K562 (cell line): ENCODE results near the gene SEMA5A. TPM values are rescaled to one million over a fixed set of nuclear protein-coding genes. Genes with fewer than 3 reads are reported as not detected.

Experiments used
- ATAC-seq: fragments of 200-7000 bp; cut with Tn5 transposase; 3 replicates; pipeline ENCODE4 v1.9.1; 2020; ENCODE audit warnings: moderate library complexity
- BruUV-seq: library from RNA; stranded (reverse); fragments of 400-500 nt; replicated peaks from 2 replicates; lab custom pipeline; 2021; lab: Mats Ljungman, UMichigan
- CTCF ChIA-PET: fragments of 300-600 bp; formaldehyde crosslinking; extraction: SDS; loops from one replicate; lab custom pipeline; 2021; ENCODE audit warnings: low intra/inter-chr PET ratio; lab: Yijun Ruan, JAX
- POLR2A ChIA-PET: fragments of 300-600, 350-650 bp; sonication (Branson Sonifier 250); formaldehyde crosslinking; extraction: SDS; loops from one replicate; lab custom pipeline; 2021; ENCODE audit warnings: antibody characterized with exemption, inconsistent platforms; lab: Yijun Ruan, JAX
- DNase-seq, 4 experiments: peaks; one replicate each; pipeline versions ENCODE4 v3.0.0 to v3.0.0-alpha.2; 2011 to 2018; ENCODE audit warnings: low spot score in 3 of 4, mixed read lengths in 3 of 4; ENCODE audit errors: extremely low read depth in 1 of 4
- FAIRE-seq: peaks from 2 replicates; lab custom pipeline; 2011; peaks lifted over from hg19 to GRCh38; lab: Jason Lieb, UNC
- H2AFZ ChIP-seq: 2 replicates; pipeline ENCODE4 v1.6.0; 2011; ENCODE audit warnings: low read depth, low read length, control low read depth, inconsistent platforms
- H3K27ac ChIP-seq: fragments of 200-600 bp; 3 replicates; pipeline ENCODE4 v1.8.0; 2011; ENCODE audit warnings: low read depth, mild to moderate bottlenecking, control low read depth, inconsistent platforms, low read length, moderate library complexity, mixed read lengths; ENCODE audit errors: extremely low read depth
- H3K27me3 ChIP-seq, 2 experiments: fragments of 300-600 bp in 1 of 2; 2 replicates in 1 of 2; 3 replicates in 1 of 2; pipeline versions ENCODE4 v1.6.0 to v1.8.0; 2011; ENCODE audit warnings: inconsistent platforms in 2 of 2, low read length in 2 of 2, mild to moderate bottlenecking in 1 of 2, mixed read lengths in 1 of 2, moderate library complexity in 1 of 2; ENCODE audit not compliant: control insufficient read depth in 2 of 2, insufficient read depth in 2 of 2
- H3K36me3 ChIP-seq: fragments of 300-600 bp; 3 replicates; pipeline ENCODE4 v1.8.0; 2011; ENCODE audit warnings: mild to moderate bottlenecking, low read length, inconsistent platforms; ENCODE audit not compliant: control insufficient read depth, insufficient read depth
- H3K4me1 ChIP-seq, 2 experiments: fragments of 200-600 bp in 1 of 2; replicated peaks in 1 of 2; 2 replicates in 1 of 2; 3 replicates in 1 of 2; pipeline versions ENCODE4 v1.5.1 to v1.8.0; 2011; ENCODE audit warnings: inconsistent platforms in 2 of 2, low read length in 2 of 2, mild to moderate bottlenecking in 1 of 2, mixed read lengths in 1 of 2, moderate library complexity in 1 of 2; ENCODE audit not compliant: control insufficient read depth in 2 of 2, insufficient read depth in 2 of 2
- H3K4me2 ChIP-seq: 2 replicates; pipeline ENCODE4 v1.6.1; 2011; ENCODE audit warnings: low read length, control low read depth, inconsistent platforms, mixed read lengths; ENCODE audit not compliant: insufficient read depth
- H3K4me3 ChIP-seq: fragments of 200-600 bp; sonication (generic), shearing (Covaris generic); 2 replicates; pipeline ENCODE4 v1.5.1; 2016; ENCODE audit warnings: control low read depth, inconsistent platforms
- H3K79me2 ChIP-seq: fragments of 200-600 bp; 3 replicates; pipeline ENCODE4 v1.8.0; 2011; ENCODE audit warnings: low read length, inconsistent platforms; ENCODE audit not compliant: control insufficient read depth, insufficient read depth
- H3K9ac ChIP-seq, 2 experiments: 2 replicates each; pipeline versions ENCODE4 v1.6.0 to v1.6.1; 2011; ENCODE audit warnings: low read depth in 2 of 2, low read length in 2 of 2, control low read depth in 1 of 2, inconsistent platforms in 1 of 2, mild to moderate bottlenecking in 1 of 2, mixed read lengths in 1 of 2; ENCODE audit not compliant: insufficient read depth in 1 of 2
- H3K9me1 ChIP-seq: one replicate; pipeline ENCODE4 v1.6.0; 2011; ENCODE audit warnings: inconsistent platforms, mild to moderate bottlenecking, low read length, moderate library complexity; ENCODE audit not compliant: control insufficient read depth, insufficient read depth
- H3K9me3 ChIP-seq: replicated peaks from 2 replicates; pipeline ENCODE4 v1.5.1; 2011; ENCODE audit warnings: low read depth, low read length, inconsistent platforms; ENCODE audit not compliant: control insufficient read depth, insufficient read depth
- H4K20me1 ChIP-seq: replicated peaks from 2 replicates; pipeline ENCODE4 v1.6.1; 2011; ENCODE audit warnings: low read length, inconsistent platforms, mixed read lengths; ENCODE audit not compliant: control insufficient read depth, insufficient read depth
- CHD7 ChIP-seq: fragments of 200-600 bp; sonication (generic); IDR thresholded peaks from one replicate; pipeline ENCODE4 v1.6.1; 2012; ENCODE audit warnings: mild to moderate bottlenecking, low read depth, low read length, inconsistent platforms
- MNT ChIP-seq, 2 experiments: fragments of 450-650 bp; conservative IDR thresholded peaks; 2 replicates each; pipeline ENCODE4 v1.6.1; 2017; ENCODE audit warnings: mild to moderate bottlenecking in 2 of 2, moderate library complexity in 2 of 2
- NR2C2 ChIP-seq, 2 experiments: fragments of 200-800 bp in 1 of 2; sonication (Bioruptor generic) in 1 of 2; sonication (generic) in 1 of 2; formaldehyde crosslinking in 1 of 2; IDR thresholded peaks; 2 replicates each; pipeline versions ENCODE4 v1.6.1 to v1.8.0; 2016 to 2022; ENCODE audit warnings: mild to moderate bottlenecking in 1 of 2, missing compliant biosample characterization in 1 of 2, missing genetic modification characterization in 1 of 2, missing genetic modification reagents in 1 of 2
- NR3C1 ChIP-seq: sonication (generic); formaldehyde crosslinking; IDR thresholded peaks from 2 replicates; pipeline ENCODE4 v1.8.1; 2022; ENCODE audit warnings: missing genetic modification reagents
- PTRF ChIP-seq: fragments of 450-650 bp; IDR thresholded peaks from 2 replicates; pipeline ENCODE4 v1.6.1; 2016; ENCODE audit warnings: mild to moderate bottlenecking, missing genetic modification characterization, missing compliant biosample characterization
- SAFB2 ChIP-seq: fragments of 200-400 bp; formaldehyde crosslinking; IDR thresholded peaks from 2 replicates; pipeline ENCODE4 v1.6.1; 2018; ENCODE audit warnings: borderline replicate concordance, low read length, low read depth, moderate library complexity; ENCODE audit not compliant: severe bottlenecking
- ZBTB1 ChIP-seq: sonication (generic); formaldehyde crosslinking; IDR thresholded peaks from 2 replicates; pipeline ENCODE4 v1.8.1; 2023; ENCODE audit warnings: missing genetic modification reagents, low read depth, mild to moderate bottlenecking, borderline replicate concordance
- ZNF76 ChIP-seq: fragments of 250-450 bp; sonication (Bioruptor Pico); IDR thresholded peaks from 2 replicates; pipeline ENCODE4 v1.4.0; 2020; ENCODE audit warnings: mild to moderate bottlenecking, moderate library complexity, borderline replicate concordance
- WGBS: fragments of 100-300 bp; shearing (Covaris generic); methylation state at CpG from one replicate; pipeline ENCODE4 v1.1.6; 2016; ENCODE audit warnings: low coverage, mixed read lengths; ENCODE audit not compliant: insufficient coverage; ENCODE audit errors: missing lambda C conversion rate; 5-methylcytosine and 5-hydroxymethylcytosine counted together
- in situ Hi-C: fragments of 300-500 bp; cut with MboI; formaldehyde crosslinking; loops from 4 replicates; pipeline ENCODE4 v1.15.0; 2018; ENCODE audit warnings: inconsistent platforms, mixed read lengths
- intact Hi-C: fragments of 100-400 bp; cut with micrococcal nuclease; formaldehyde crosslinking; loops from 2 replicates; pipeline ENCODE4 v1.14.2; 2022
- polyA plus RNA-seq, 8 experiments: library from polyadenylated mRNA; depleted of rRNA in 4 of 8; stranded (reverse) in 5 of 8; unstranded in 3 of 8; fragments of >200 nt; fragmentation: Nextera tagmentation in 2 of 8; fragmentation: Illumina TruSeq in 1 of 8; extraction: Ambion mirVana in 2 of 8; extraction: Trizol in 1 of 8; gene quantifications; 2 replicates each; pipeline versions ENCODE4 v1.2.1 to v1.2.3, GENCODE V29; 2011 to 2014; ENCODE audit warnings: inconsistent platforms in 1 of 8, missing spikeins in 1 of 8
- total RNA-seq, 7 experiments: library from RNA; depleted of rRNA in 6 of 7; stranded (reverse); fragments of >200 nt in 6 of 7; fragmentation: Illumina TruSeq in 2 of 7; extraction: Trizol in 2 of 7; gene quantifications; 2 replicates each; pipeline versions ENCODE4 v1.2.1 to v1.2.3, GENCODE V29; 2011 to 2021; ENCODE audit warnings: low replicate concordance in 1 of 7

SEMA5A gene
- total and polyA plus RNA-seq, 9 of the 15 experiments (the other 6 are each of a cell fraction or from before 2014, with no cell fraction given): 0.02 TPM; not detected in 8

- intact Hi-C loops (no loop called here), in situ Hi-C loops (no loop called here)
- ATAC-seq (no peak), DNase-seq (no peak), FAIRE-seq (no peak)
- ChIA-PET CTCF (no interaction called here), POLR2A (interaction anchor here (0.6 kb wide), 1 partner anchor 825 kb away, joined by 3 read pairs; no protein-coding TSS in a partner anchor)
- no peaks in the 10 kb centered on the region for H4K20me1 ChIP-seq
- WGBS: 5% methylated on average over 3 of the region's 3 CpGs
- H3K4me1 ChIP-seq: no peaks in the 10 kb centered on the region
- BruUV-seq: no TSS peak
- H3K4me3 ChIP-seq: no peak overlapping the region
- no peaks in the 10 kb centered on the region for H3K27me3 ChIP-seq
- H3K9me3 ChIP-seq: no peaks in the 10 kb centered on the region
- no peak overlapping the region for H3K4me2 ChIP-seq
- no peak overlapping the region for H3K27ac ChIP-seq
- no peaks in the 10 kb centered on the region for H3K9me1 ChIP-seq
- H3K36me3 ChIP-seq: no peaks in the 10 kb centered on the region
- H3K79me2 ChIP-seq: no peaks in the 10 kb centered on the region
- H3K9ac ChIP-seq: no peak overlapping the region
- H2AFZ ChIP-seq: no peak overlapping the region
- TF ChIP-seq ZNF76 (CRISPR knock-in tag): no peak
- no peak for TF ChIP-seq MNT (conservative IDR thresholded peaks at IDR 0.05)
- TF ChIP-seq PTRF (tag): no peak
- TF ChIP-seq CHD7: no peak
- no peak for TF ChIP-seq NR3C1 (CRISPR knock-in tag)
- TF ChIP-seq SAFB2: no peak
- TF ChIP-seq NR2C2 (CRISPR knock-in tag; IDR thresholded peaks at IDR 0.05): no peak
- no peak for TF ChIP-seq NR2C2 (tag; IDR thresholded peaks at IDR 0.05)
- TF ChIP-seq ZBTB1 (CRISPR knock-in tag): no peak
These were observed 225.2 kb downstream of the SEMA5A start for GRCh38 chr5:9320652-9321051.
